ENCODE measurements around the gene UBXN1. TPM values are rescaled to one million over a fixed set of nuclear protein-coding genes. Genes with fewer than 3 reads are reported as not detected.

The UBXN1 gene
- total and polyA plus RNA-seq, 10 of the 15 experiments (the other 5 are each of a cell fraction or from before 2014, with no cell fraction given) = 7.0 to 173 (median 106) TPM

- TF ChIP-seq, protein P1, sequence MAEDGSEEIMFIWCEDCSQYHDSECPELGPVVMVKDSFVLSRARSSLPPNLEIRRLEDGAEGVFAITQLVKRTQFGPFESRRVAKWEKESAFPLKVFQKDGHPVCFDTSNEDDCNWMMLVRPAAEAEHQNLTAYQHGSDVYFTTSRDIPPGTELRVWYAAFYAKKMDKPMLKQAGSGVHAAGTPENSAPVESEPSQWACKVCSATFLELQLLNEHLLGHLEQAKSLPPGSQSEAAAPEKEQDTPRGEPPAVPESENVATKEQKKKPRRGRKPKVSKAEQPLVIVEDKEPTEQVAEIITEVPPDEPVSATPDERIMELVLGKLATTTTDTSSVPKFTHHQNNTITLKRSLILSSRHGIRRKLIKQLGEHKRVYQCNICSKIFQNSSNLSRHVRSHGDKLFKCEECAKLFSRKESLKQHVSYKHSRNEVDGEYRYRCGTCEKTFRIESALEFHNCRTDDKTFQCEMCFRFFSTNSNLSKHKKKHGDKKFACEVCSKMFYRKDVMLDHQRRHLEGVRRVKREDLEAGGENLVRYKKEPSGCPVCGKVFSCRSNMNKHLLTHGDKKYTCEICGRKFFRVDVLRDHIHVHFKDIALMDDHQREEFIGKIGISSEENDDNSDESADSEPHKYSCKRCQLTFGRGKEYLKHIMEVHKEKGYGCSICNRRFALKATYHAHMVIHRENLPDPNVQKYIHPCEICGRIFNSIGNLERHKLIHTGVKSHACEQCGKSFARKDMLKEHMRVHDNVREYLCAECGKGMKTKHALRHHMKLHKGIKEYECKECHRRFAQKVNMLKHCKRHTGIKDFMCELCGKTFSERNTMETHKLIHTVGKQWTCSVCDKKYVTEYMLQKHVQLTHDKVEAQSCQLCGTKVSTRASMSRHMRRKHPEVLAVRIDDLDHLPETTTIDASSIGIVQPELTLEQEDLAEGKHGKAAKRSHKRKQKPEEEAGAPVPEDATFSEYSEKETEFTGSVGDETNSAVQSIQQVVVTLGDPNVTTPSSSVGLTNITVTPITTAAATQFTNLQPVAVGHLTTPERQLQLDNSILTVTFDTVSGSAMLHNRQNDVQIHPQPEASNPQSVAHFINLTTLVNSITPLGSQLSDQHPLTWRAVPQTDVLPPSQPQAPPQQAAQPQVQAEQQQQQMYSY (CRISPR knock-in tag; IDR thresholded peaks at IDR 0.05) = no peak
- TF ChIP-seq, protein P2, sequence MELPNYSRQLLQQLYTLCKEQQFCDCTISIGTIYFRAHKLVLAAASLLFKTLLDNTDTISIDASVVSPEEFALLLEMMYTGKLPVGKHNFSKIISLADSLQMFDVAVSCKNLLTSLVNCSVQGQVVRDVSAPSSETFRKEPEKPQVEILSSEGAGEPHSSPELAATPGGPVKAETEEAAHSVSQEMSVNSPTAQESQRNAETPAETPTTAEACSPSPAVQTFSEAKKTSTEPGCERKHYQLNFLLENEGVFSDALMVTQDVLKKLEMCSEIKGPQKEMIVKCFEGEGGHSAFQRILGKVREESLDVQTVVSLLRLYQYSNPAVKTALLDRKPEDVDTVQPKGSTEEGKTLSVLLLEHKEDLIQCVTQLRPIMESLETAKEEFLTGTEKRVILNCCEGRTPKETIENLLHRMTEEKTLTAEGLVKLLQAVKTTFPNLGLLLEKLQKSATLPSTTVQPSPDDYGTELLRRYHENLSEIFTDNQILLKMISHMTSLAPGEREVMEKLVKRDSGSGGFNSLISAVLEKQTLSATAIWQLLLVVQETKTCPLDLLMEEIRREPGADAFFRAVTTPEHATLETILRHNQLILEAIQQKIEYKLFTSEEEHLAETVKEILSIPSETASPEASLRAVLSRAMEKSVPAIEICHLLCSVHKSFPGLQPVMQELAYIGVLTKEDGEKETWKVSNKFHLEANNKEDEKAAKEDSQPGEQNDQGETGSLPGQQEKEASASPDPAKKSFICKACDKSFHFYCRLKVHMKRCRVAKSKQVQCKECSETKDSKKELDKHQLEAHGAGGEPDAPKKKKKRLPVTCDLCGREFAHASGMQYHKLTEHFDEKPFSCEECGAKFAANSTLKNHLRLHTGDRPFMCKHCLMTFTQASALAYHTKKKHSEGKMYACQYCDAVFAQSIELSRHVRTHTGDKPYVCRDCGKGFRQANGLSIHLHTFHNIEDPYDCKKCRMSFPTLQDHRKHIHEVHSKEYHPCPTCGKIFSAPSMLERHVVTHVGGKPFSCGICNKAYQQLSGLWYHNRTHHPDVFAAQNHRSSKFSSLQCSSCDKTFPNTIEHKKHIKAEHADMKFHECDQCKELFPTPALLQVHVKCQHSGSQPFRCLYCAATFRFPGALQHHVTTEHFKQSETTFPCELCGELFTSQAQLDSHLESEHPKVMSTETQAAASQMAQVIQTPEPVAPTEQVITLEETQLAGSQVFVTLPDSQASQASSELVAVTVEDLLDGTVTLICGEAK (IDR thresholded peaks at IDR 0.05; ENCODE audit: borderline replicate concordance) = no peak
- TF ChIP-seq ASH2L (IDR thresholded peaks at IDR 0.05; ENCODE audit: borderline replicate concordance, low read depth) (no peak), POU2F2 (IDR thresholded peaks at IDR 0.05; ENCODE audit: borderline replicate concordance, low read depth, low read length) (peak; percentile 13), BRCA1 (IDR thresholded peaks at IDR 0.05; ENCODE audit: low read depth, low read length) (no peak), LARP7 (IDR thresholded peaks at IDR 0.05) (peak; percentile 83; the same call in 1 of the 2 replicates), ZNF217 (IDR thresholded peaks at IDR 0.05) (no peak), MXI1 (IDR thresholded peaks at IDR 0.05; ENCODE audit: low read depth, low read length) (peak; percentile 81), JUNB (IDR thresholded peaks at IDR 0.05) (no peak), ZNF622 (IDR thresholded peaks at IDR 0.05) (no peak), SMC3 (IDR thresholded peaks at IDR 0.05; ENCODE audit: borderline replicate concordance, low read length) (no peak), MEF2B (IDR thresholded peaks at IDR 0.05; ENCODE audit: partially characterized antibody, poor library complexity, severe bottlenecking) (no peak), SPI1 (IDR thresholded peaks at IDR 0.05; ENCODE audit: borderline replicate concordance, insufficient read depth, low read depth, low read length) (peak; percentile 67), IKZF2 (IDR thresholded peaks at IDR 0.05) (no peak; a peak in 1 of 4 replicates), CREB1 (IDR thresholded peaks at IDR 0.05; ENCODE audit: low read depth) (no peak; the same call in 1 of the 2 replicates), CHD4 (IDR thresholded peaks at IDR 0.05) (no peak), HCFC1 (IDR thresholded peaks at IDR 0.05; ENCODE audit: low read length) (peak; percentile 53), HDGF (IDR thresholded peaks at IDR 0.05) (peak; percentile 93), TCF7 (IDR thresholded peaks at IDR 0.05; ENCODE audit: borderline replicate concordance) (no peak), GATAD2B (conservative IDR thresholded peaks at IDR 0.05; ENCODE audit: low read depth) (peak; percentile 88; the same call in 1 of the 2 replicates), NFIC (IDR thresholded peaks at IDR 0.05; ENCODE audit: low read depth, low read length) (no peak), ZNF24 (IDR thresholded peaks at IDR 0.05) (peak; percentile 57; the same call in 1 of the 2 replicates), MLLT1 (IDR thresholded peaks at IDR 0.05) (no peak)
Observed at GRCh38 chr11:62727165-62727871, 48.4 kb upstream of the UBXN1 start, which contains the start of gene HNRNPUL2 (continued).
